ENCODE measurements around the gene PABPC3.

- TF ChIP-seq CTCF (IDR thresholded peaks at IDR 0.05; ENCODE audit: insufficient read depth, low read depth, low read length) (no peak), EZH2 (IDR thresholded peaks at IDR 0.05; ENCODE audit: insufficient read depth, low read length) (no peak)
Measured at GRCh38 chr13:25143706-25144105, 47.8 kb downstream of the PABPC3 start.

All from astrocyte (in vitro differentiated cells and primary cell).